NCI-H446 (cell line): Measurements from ENCODE around the gene TBC1D16.
"Not testable (repeated sequence)": the region's sequence is repeated elsewhere in the genome, so short reads cannot be mapped to it uniquely, and the experiment has no call there.

Experiments used
- DNase-seq, 2 experiments: peaks; one replicate each; lab custom pipeline; 2025; lab: John Stamatoyannopoulos, UW

The TBC1D16 gene

DNA sequence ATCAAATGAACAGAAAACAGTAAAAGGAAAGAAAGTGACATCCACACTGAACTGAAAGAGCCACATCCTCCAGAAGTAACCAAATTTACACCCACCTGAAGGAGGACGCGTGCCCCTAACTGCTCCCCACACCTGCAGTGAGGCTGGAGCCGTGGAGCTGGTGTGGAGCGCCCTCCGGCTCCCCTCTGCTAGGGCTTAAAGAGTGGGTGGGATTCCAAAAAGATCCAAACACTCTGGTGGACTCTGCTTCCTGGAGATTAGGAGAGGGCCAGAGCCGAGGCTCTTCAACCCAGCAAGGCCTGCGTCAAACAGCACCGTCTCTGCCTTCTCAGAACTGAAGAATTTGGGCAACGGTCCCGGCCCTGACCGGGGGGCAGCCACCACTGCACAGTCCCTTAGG is 16.0 kb upstream of the TBC1D16 start:
- DNase-seq, result no peak

- DNase-seq, result no peak
Measured at GRCh38 chr17:80050706-80051105, 15.0 kb upstream of the TBC1D16 start.

DNA sequence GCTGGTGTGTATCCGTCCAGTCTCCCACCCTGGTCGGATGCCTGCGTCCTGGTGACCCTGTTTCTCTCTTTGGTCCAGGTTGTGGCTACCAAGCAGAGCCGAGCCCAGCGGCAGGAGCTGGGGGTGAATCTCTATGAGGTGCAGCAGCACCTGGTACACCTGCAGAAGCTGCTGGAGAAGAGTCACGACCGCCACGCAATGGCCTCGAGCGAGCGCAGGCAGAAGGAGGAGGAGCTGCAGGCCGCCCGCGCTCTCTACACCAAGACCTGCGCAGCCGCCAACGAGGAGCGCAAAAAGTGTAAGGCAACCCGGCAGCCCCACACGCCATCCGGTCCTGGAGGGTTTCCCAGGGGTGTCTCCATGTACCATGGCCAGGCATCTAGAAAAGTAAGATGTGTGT is 14.3 kb upstream of the TBC1D16 start:
- DNase-seq, result no peak

DNA sequence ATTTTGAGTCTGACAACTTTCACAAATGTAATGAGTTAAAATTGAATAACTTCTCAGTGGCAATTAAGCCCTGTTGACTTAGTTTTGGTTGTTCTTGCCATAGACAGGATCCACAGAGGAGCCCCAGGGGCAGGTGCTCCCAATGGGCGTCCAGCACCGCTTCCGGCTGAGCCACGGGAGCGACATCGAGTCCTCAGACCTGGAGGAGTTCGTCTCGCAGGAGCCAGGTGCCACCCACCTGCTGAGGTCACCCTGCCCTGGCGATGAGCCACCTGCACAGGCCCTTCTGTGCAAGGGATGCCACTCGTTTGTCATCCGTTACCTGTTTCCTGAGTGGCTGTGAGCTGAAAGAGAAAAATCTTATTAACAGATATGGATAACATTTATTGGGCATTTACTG is 11.5 kb upstream of the TBC1D16 start:
- DNase-seq, result no peak

DNA sequence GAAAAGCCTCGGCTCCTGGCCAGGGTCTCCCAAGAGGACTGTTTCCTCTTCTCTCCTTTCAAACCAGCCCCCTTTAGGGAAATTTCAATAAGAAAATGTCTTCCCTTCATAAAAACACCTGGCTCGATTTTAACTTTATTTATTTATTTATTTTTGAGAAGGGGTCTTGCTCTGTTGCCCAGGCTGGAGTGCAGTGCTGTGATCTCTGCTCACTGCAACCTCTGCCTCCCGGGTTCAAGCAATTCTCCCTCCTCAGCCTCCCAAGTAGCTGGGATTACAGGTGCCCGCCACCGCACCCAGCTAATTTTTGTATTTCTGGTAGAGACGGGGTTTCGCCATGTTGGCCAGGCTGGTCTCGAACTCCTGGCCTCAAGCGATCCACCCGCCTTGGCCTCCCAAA is 11.0 kb upstream of the TBC1D16 start:
- DNase-seq, result not testable (repeated sequence)

DNA sequence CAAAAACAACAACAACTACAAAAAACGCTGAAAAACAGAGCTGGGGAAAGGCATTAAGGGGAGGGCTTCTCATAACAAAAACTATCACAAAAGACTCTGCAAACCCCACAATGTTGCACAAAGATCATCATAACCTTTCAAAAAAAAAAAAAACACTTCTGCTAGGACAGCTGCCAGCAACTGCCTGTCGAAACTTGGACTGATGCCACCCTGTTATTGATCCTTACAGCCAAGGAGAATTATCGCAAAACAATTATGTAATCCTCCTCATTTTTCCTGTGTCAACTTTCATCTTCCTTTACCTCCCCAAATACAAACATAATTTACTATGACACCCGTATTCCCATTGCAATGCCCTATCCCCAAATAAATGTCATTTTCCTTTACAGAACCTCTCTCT is 10.0 kb upstream of the TBC1D16 start:
- DNase-seq, result peak in 1 of 2 experiments; percentile 25

- DNase-seq, result no peak
Measured at GRCh38 chr17:80043963-80044362, 8.3 kb upstream of the TBC1D16 start.

DNA sequence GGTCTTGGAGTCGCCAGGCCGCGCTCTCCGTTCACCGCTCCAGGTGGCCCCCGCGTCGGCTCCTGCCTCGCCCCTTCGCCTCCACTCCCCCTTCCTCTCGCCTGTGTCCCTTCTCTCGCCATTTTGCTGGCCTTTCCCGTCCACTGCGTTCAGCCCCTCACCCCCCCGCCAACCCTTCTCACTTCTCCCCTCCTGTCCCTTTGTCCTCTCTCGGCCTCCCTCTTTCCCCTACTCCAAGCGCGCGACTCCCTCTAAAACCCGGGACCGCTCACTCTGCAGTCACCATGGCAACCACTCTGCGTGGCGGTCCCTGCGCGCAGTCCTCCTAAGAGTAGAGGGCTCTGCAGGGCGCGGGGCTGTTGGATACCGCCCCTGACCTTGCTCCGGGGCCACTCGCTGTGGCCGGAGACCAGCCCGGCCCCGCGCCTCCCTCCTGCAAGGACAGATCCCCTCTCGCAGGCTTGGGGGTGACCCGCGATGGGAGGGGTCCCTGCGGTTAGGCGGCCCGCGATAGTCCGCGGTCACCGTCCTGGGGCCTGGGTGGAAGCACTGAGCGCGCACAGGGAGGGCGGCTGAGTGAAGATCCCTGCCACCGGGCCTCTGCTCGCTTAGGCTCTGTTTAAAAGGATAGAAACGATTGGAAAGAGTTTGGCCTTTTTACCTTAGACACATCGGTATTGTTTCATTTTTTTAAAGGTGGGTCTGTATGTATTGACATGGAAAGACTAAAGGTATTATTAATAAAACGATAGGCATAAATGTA is 1.2 kb upstream of the TBC1D16 start:
- DNase-seq, result peak in 1 of 2 experiments; percentile 63

- peak; percentile 64 to 83 for DNase-seq
Measured at GRCh38 chr17:80035937-80036714, 454 bp upstream of the TBC1D16 start, which contains the start of gene CCDC40. Gene CCDC40 (plus strand): TSS chr17:80036642. CDS start chr17:80036663, 21 bp downstream.

GRCh38 chr17:80034791-80035686 is 633 bp downstream of the TBC1D16 start:
- no peak for DNase-seq

DNA sequence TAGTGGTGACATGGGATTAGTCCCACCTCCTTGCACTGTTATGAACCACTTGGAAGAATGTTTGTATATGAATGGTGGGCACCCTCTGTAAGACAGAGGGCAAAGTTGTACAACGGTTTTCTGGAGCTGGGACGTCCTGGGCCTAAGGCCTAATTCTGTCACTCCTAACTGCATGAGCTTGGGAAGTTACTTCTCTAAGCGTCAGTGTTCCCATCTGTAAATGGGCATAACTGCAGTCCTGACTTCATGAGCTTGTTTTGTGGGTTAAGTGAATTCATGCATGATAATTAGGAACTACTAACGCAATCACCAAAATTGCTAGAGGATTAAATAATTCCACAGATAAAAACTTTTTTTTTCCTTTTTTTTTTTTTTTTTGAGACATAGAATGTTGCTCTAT is 1.8 kb downstream of the TBC1D16 start:
- no peak for DNase-seq

- DNase-seq, result no peak
Measured at GRCh38 chr17:80032614-80033171, 3.0 kb downstream of the TBC1D16 start.

- DNase-seq, result no peak
Measured at GRCh38 chr17:80031691-80032430, 3.8 kb downstream of the TBC1D16 start.

GRCh38 chr17:80030730-80031410 is 4.8 kb downstream of the TBC1D16 start:
- no peak for DNase-seq

- DNase-seq, result peak; percentile 75 to 94
Measured at GRCh38 chr17:80029258-80029974, 6.3 kb downstream of the TBC1D16 start.

DNA sequence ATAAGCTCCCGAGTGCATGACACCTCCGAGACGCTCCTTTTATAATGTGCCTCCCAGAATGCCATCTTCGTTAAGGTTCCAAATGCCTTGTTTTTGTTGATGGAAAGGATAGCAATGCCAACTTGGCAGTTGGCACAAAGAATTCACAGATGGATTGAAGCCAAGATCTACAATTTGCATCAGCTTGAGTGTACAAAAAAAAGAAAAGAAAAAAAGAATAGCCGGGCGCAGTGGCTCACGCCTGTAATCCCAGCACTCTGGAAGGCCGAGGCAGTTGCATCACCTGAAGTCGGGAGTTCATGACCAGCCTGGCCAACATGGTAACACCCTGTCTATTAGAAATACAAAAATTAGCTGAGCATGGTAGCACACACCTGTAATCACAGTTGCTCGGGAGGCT is 7.6 kb downstream of the TBC1D16 start:
- DNase-seq, result peak; percentile 54 to 83

DNA sequence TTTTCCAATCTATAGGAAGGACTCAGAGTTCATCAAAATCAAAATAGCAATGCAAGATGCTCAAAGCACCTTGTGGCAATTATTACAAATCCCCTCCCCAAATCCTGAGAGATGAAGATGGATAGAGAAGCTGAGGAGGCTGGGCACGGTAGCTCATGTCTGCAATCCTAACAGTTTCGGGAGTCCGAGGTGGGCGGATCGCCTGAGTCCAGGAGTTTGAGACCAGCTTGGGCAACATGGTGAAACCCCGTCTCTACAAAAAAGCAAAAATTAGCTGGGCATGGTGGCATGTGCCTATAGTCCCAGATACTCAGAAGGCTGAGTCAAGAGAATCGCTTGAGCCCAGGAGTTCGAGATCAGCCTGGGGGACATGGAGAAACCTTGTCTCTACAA is 8.6 kb downstream of the TBC1D16 start:
- no peak for DNase-seq

GRCh38 chr17:80026359-80027042 is 9.2 kb downstream of the TBC1D16 start:
- DNase-seq, result no peak

GRCh38 chr17:80025796-80026195 is 9.9 kb downstream of the TBC1D16 start:
- no peak for DNase-seq
